Left lobe of liver (tissue), 2 donors: ENCODE results near the gene PRSS16. TPM values are rescaled to one million over a fixed set of nuclear protein-coding genes. Genes with fewer than 3 reads are reported as not detected.
"Not testable (repeated sequence)": the region's sequence is repeated elsewhere in the genome, so short reads cannot be mapped to it uniquely, and the experiment has no call there.

Experiments used
- ATAC-seq: fragments of 200-7000 bp; cut with Tn5 transposase; one replicate; pipeline ENCODE4 v1.9.1; 2020; ENCODE audit warnings: mild to moderate bottlenecking, moderate library complexity
- DNase-seq: peaks from one replicate; pipeline ENCODE4 v3.0.0-alpha.2; 2020; ENCODE audit warnings: low spot score
- total RNA-seq: library from RNA; stranded (reverse); gene quantifications from one replicate; pipeline ENCODE4 v1.2.1, GENCODE V29; 2021
- donor health status: DM: no; HTN: no; CAD: no; lungs with moderate emphysema.
- donor health status: DM: no; HTN: yes; CAD: no.

PRSS16 gene
- total RNA-seq, 1 donor from 2014 or later: 0.08 TPM

GRCh38 chr6:27241443-27241842, 6.1 kb upstream of the PRSS16 start:
- DNase-seq (no peak), ATAC-seq (no peak)

GRCh38 chr6:27242589-27243265, 4.8 kb upstream of the PRSS16 start:
- DNase-seq (no peak), ATAC-seq (no peak)

- DNase-seq (no peak), ATAC-seq (no peak)
These were observed 1.3 kb downstream of the PRSS16 start for GRCh38 chr6:27248783-27249182.

- ATAC-seq: no peak
- no peak for DNase-seq
These were observed 3.0 kb downstream of the PRSS16 start for GRCh38 chr6:27250277-27251111.

- DNase-seq: peak; percentile 44
- ATAC-seq: peak; percentile 60
These were observed 3.7 kb downstream of the PRSS16 start for GRCh38 chr6:27251112-27251605.

- DNase-seq (no peak), ATAC-seq (peak; percentile 52)
These were observed 4.2 kb downstream of the PRSS16 start for GRCh38 chr6:27251606-27252251.

GRCh38 chr6:27254566-27254965, 7.1 kb downstream of the PRSS16 start:
- ATAC-seq (no peak), DNase-seq (no peak)

- no peak for DNase-seq
- ATAC-seq: no peak
These were observed 8.4 kb downstream of the PRSS16 start for GRCh38 chr6:27255866-27256265.

GRCh38 chr6:27260369-27260768, 12.9 kb downstream of the PRSS16 start:
- DNase-seq: no peak

GRCh38 chr6:27260836-27261375, 13.4 kb downstream of the PRSS16 start:
- DNase-seq (no peak), ATAC-seq (no peak)

More at GRCh38 chr6:27260369-27260768, 12.9 kb downstream of the PRSS16 start:
- no peak for ATAC-seq

GRCh38 chr6:27263886-27264285, 16.4 kb downstream of the PRSS16 start:
- DNase-seq (no peak), ATAC-seq (no peak)

- ATAC-seq, DNase-seq: not testable (repeated sequence)
These were observed 19.5 kb downstream of the PRSS16 start for GRCh38 chr6:27267003-27267402.

- ATAC-seq (no peak), DNase-seq (no peak)
These were observed 20.4 kb downstream of the PRSS16 start for GRCh38 chr6:27267857-27268434.

- ATAC-seq: no peak
- DNase-seq: no peak
These were observed 21.3 kb downstream of the PRSS16 start for GRCh38 chr6:27268803-27269202.

GRCh38 chr6:27273783-27274182, 26.3 kb downstream of the PRSS16 start:
- DNase-seq: no peak
- ATAC-seq: no peak

- no peak for ATAC-seq
- no peak for DNase-seq
These were observed 27.8 kb downstream of the PRSS16 start for GRCh38 chr6:27275025-27275956.

GRCh38 chr6:27279513-27280063, 32.1 kb downstream of the PRSS16 start:
- DNase-seq: no peak
- no peak for ATAC-seq

- ATAC-seq (peak; percentile 53), DNase-seq (no peak)
These were observed 32.6 kb downstream of the PRSS16 start for GRCh38 chr6:27280064-27280539.

GRCh38 chr6:27280540-27281000, 33.1 kb downstream of the PRSS16 start:
- no peak for ATAC-seq
- DNase-seq: no peak
